SH-SY5Y (cell line): ENCODE data around the gene PXDC1.

Experiments used
- GATA2 ChIP-seq: IDR thresholded peaks from 2 replicates; pipeline ENCODE4 v1.6.1; 2011; ENCODE audit warnings: mild to moderate bottlenecking, low read depth, low read length
- GATA3 ChIP-seq: IDR thresholded peaks from 2 replicates; pipeline ENCODE4 v1.6.1; 2011; ENCODE audit warnings: low read depth, mild to moderate bottlenecking, low read length, moderate library complexity

GRCh38 chr6:3793545-3793944, 42.0 kb upstream of the PXDC1 start:
- TF ChIP-seq GATA2 (no peak), GATA3 (no peak)
